HT-29 (cell line): ENCODE data around the gene CD93. TPM values are rescaled to one million over a fixed set of nuclear protein-coding genes. Genes with fewer than 3 reads are reported as not detected.

ENCODE experiments used
- DNase-seq: peaks from one replicate; pipeline ENCODE4 v3.0.0-alpha.2; 2015; ENCODE audit warnings: low spot score
- total RNA-seq: library from RNA; depleted of rRNA; stranded (reverse); fragments of >200 nt; shearing (Covaris generic); gene quantifications from 2 replicates; pipeline ENCODE4 v1.2.3, GENCODE V29; 2014

The CD93 gene
- total RNA-seq, 1 experiment from 2014 or later: not detected

DNA sequence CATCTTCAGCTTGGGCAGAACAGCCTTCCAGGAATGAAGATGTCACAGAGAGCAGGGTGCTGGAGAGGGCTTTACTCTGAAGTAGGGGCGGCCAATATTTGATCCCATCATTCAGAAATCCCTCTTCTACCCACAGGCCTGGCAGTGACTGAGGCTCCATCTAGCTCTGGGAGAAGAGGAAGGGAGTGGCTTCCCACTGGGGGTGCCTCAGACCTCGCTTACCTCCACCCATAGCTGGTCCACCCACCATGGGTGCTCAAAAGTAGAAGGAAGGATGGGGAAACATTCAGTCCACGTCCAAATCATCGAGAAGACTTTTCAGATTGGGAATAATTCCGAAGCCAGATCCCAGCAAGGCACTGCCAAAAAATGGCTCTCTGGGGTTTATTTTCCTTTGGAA is 24.9 kb downstream of the CD93 start:
- DNase-seq: no peak

- DNase-seq: no peak
These were observed 25.5 kb downstream of the CD93 start for GRCh38 chr20:23060629-23061028.

DNA sequence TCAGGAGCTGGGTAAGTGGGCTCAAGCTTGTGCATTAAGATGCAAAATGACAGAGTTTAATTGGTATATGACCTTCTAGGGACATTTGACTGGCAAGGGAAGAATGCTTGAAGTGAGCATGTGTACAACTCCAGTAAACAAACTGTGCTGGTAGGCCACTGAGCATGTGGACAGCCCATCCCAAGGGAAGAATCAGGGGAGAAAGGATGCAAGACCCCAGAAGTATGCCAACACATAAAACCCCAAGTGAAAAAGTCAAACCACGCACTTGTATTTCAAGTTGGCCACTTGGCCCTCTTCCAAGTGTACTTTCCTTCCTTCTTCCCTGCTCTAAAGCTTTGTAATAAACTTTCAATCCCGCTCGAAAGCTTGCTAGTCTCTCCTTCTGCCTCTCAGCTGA is 26.3 kb downstream of the CD93 start:
- no peak for DNase-seq

GRCh38 chr20:23059001-23059400 is 27.1 kb downstream of the CD93 start:
- no peak for DNase-seq

GRCh38 chr20:23058240-23058639 is 27.9 kb downstream of the CD93 start:
- no peak for DNase-seq

DNA sequence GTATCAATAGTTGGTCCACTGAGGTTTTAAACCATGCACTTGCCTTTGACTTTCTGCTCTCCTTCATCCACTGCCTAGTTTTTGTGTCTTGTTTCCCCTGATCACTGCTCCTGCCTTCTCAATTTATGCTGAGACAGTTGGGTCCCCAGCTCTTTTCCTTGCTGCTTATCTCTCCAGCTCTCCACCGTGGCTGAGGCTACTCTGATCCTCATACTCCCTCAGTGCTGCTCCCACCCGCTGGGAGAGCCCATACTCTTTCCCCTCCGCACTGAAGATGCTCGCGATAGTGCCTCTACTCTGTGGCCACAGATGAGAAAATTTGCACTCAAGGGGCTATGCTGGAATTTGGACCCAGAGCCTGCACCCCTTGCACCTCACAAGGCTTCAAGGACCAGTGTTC is 33.2 kb downstream of the CD93 start:
- DNase-seq: no peak

- DNase-seq: peak; percentile 30
These were observed 35.1 kb downstream of the CD93 start for GRCh38 chr20:23050847-23051627.

- DNase-seq: no peak
These were observed 35.9 kb downstream of the CD93 start for GRCh38 chr20:23050076-23050838.

- no peak for DNase-seq
These were observed 36.7 kb downstream of the CD93 start, which contains the start of gene THBD for GRCh38 chr20:23049201-23050075. TSS of gene THBD (minus strand) at chr20:23049672. CDS start at chr20:23049504, 168 bp downstream.

DNA sequence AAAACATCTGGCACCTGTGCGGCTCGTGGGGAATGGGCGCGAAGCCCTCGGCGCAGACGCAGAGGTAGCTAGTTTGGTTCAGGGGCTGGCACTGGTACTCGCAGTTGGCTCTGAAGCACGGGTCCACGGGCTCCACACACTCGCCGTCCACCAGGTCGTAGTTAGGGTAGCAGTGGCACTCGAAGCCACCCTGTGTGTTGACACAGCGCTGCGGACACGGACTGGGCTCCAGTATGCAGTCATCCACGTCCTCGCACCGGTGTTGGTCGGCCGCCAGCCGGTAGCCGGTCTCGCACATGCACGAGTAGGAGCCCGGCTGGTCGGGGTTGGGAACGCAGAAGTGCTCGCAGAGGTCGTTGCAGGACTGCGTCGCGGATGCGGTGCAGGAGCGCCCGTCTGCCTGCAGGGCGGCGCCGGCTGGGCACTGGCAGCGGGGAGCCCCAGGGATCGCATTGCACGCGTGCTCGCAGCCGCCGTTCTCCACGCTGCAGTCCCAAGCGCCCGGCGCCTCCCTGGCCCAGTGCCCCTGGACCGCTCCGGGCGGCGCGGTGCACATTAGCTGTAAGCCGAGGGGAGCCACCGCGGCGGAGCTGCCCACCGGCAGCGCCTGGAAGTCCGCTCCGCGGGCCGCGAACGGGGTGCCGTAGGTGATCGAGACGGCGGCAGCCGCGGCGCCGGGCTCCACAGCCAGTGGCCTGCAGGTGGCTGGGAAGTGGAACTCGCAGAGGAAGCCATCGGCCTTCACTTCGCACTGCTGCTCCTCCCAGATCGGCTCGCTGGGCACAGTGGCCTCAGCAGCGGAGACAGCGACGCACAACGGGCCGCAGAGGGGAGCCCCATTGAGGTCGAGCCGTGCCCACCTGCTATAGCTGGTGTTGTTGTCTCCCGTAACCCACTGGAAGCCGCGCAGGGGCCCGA is 37.6 kb downstream of the CD93 start:
- DNase-seq: no peak

DNA sequence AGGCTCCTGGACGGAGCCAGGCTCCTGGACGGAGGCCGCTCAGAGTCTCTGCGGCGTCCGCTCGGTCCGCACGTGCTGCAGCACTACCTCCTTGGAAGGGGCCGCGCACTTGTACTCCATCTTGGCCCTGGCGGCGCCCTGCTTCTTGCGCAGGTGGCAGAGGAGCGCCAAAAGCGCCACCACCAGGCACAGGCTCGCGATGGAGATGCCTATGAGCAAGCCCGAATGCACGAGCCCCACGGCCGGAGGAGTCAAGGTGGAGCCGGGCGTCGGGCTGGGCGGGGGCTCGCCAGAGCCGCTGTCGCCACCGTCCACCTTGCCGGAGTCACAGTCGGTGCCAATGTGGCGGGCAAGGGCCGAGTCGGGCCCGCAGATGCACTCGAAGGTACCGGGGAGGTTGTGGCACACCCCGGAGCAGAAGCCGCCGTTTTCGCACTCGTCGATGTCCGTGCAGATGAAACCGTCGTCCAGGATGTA is 38.3 kb downstream of the CD93 start:
- no peak for DNase-seq

DNA sequence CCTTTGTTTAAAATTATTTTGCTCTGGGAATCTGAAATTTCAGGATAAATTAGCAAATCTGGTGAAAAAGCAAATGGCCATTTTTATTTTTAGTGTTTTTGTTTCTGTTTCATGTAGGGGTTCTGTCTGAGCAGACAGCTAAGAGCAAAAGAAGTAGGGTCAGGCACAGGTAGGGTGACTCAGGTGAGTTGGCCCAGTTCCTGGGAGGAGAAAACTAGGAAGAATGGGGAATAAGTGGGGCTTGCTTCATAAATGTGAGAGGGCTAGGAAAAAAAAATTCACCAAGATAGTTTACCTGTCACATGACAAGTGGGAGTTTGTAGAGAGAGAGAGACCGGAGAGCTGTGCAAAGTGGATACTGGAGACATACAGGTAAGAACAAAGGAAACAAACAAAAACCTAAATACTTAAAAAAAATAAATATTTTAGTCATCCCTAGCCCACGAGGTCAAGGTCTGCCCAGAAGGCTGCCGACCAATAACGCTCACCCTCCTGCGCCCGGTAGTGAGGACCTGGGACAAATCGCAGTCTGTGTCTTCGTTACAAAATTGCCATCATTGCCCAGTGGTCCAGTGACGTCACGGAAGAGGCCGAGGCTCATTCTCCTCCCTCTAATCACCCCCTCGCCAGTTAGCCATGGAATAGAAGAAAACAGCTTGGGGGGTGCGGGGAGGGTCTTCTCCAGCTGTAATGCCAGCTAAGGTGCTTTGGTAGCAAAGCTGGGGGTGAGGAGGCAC is 39.0 kb downstream of the CD93 start:
- no peak for DNase-seq

- DNase-seq: no peak
These were observed 39.7 kb downstream of the CD93 start for GRCh38 chr20:23046431-23046830.

DNA sequence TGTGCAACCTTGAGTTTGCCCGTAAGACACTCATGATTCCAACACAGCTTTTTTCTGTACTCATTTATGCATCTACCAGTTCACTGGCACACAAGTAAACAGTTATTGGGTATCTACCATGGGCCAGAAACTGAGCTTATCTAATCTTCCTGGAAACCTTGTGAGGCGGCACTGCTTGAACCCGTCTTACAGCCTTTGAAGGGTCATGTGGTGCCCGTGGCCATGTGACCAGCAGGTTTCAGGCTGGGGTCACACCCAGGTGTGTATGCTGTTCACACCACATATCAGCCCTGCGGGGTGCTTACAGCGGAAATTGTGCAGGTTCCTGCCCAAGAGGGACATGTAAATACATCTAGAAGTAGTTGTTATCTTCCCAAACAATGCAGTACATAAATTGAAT is 42.7 kb downstream of the CD93 start:
- DNase-seq: peak; percentile 12

DNA sequence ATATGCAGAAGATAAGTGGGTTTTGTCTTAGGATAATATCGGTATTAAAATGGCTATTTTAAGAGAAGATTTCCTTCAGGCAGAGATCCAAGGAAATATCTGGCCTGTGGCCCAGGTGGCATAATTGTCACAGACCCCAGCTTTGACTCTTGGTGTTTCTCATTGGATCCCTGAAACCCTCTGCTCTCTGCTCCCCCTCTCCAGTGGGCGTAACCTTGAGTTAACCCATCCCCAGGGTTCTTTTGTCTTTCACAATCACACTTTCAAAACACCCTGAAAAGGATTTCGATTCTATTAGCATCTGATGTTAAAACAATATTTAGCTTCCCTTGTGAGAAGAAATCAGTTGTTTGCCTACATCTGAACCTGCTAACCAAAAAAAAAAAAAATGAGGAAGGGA is 43.9 kb downstream of the CD93 start:
- no peak for DNase-seq

GRCh38 chr20:23039885-23040508 is 46.1 kb downstream of the CD93 start:
- DNase-seq: no peak

DNA sequence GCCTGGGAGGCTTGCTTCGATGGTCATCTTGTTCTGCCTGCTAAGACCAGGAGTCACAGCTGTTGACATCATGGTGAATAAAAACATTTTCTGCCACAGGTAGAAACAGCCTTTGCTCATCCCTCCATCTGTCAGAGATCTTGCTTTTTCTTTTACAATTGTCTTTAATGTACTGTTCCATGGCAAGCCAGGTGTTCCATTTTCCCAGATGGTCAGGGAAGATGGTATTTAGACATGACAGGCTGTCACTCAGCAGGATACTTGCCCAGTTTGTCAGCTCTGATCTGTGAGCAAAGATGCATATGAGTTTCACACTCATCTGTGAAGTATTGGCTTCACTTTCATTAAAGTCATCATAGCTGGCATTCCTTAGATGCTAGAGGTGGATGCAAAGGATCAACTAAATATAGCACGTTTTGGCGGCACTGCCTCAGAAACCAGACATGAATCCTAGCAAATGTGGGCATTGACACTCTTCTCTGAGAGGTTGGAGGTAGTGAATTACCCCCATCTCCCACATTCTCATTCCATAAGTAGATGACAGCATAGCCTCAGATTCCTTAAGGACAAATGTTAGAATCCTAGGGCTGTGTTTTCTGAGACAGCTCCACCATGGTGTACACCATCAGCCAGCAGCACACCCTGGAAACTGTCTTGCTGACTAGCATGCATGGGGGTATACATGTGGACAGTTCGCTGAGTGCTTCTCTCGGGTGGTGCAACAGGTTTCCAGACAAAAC is 46.8 kb downstream of the CD93 start:
- no peak for DNase-seq

- DNase-seq: no peak
These were observed 49.1 kb downstream of the CD93 start for GRCh38 chr20:23037017-23037481.

DNA sequence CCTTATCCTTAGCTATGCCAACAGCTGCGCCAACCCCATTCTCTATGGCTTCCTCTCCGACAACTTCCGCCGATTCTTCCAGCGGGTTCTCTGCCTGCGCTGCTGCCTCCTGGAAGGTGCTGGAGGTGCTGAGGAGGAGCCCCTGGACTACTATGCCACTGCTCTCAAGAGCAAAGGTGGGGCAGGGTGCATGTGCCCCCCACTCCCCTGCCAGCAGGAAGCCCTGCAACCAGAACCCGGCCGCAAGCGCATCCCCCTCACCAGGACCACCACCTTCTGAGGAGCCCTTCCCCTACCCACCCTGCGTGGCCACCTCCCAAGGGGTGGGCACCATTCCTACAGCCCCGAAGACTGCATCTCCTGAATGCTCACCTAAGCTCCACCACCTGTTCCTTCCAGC is 49.8 kb downstream of the CD93 start:
- DNase-seq: no peak
